ENCODE results near the gene SAFB2.
"Not testable (repeated sequence)": the region's sequence is repeated elsewhere in the genome, so short reads cannot be mapped to it uniquely, and the experiment has no call there.

SAFB2 gene

GRCh38 chr19:5632657-5633056 is 10.1 kb upstream of the SAFB2 start:
- no peak for DNase-seq (ENCODE audit: low read depth)

- no peak for DNase-seq (ENCODE audit: low read depth)
Measured at GRCh38 chr19:5632241-5632612, 9.7 kb upstream of the SAFB2 start.

GRCh38 chr19:5631567-5632240 is 9.1 kb upstream of the SAFB2 start:
- DNase-seq (ENCODE audit: low read depth) = no peak

GRCh38 chr19:5628919-5629481 is 6.4 kb upstream of the SAFB2 start:
- DNase-seq (ENCODE audit: low read depth) = no peak

- DNase-seq (ENCODE audit: low read depth) = no peak
Measured at GRCh38 chr19:5628461-5628860, 5.9 kb upstream of the SAFB2 start.

- DNase-seq (ENCODE audit: low read depth) = no peak
Measured at GRCh38 chr19:5627395-5627904, 4.9 kb upstream of the SAFB2 start.

GRCh38 chr19:5625641-5626040 is 3.1 kb upstream of the SAFB2 start:
- DNase-seq (ENCODE audit: low read depth) = no peak

- DNase-seq (ENCODE audit: low read depth) = no peak
Measured at GRCh38 chr19:5624741-5625278, 2.2 kb upstream of the SAFB2 start.

GRCh38 chr19:5624018-5624663 is 1.6 kb upstream of the SAFB2 start:
- no peak for DNase-seq (ENCODE audit: low read depth)

- no peak for DNase-seq (ENCODE audit: low read depth)
Measured at GRCh38 chr19:5623397-5624017, 931 bp upstream of the SAFB2 start.

- DNase-seq (ENCODE audit: low read depth) = no peak
Measured at GRCh38 chr19:5621945-5622464, 571 bp downstream of the SAFB2 start.

- DNase-seq (ENCODE audit: low read depth) = no peak
Measured at GRCh38 chr19:5621311-5621944, 1.1 kb downstream of the SAFB2 start.

- no peak for DNase-seq (ENCODE audit: low read depth)
Measured at GRCh38 chr19:5619946-5620345, 2.6 kb downstream of the SAFB2 start.

GRCh38 chr19:5618591-5618990 is 4.0 kb downstream of the SAFB2 start:
- no peak for DNase-seq (ENCODE audit: low read depth)

GRCh38 chr19:5617080-5617479 is 5.5 kb downstream of the SAFB2 start:
- no peak for DNase-seq (ENCODE audit: low read depth)

- no peak for DNase-seq (ENCODE audit: low read depth)
Measured at GRCh38 chr19:5615756-5616327, 6.7 kb downstream of the SAFB2 start.

GRCh38 chr19:5612891-5613865 is 9.4 kb downstream of the SAFB2 start:
- no peak for DNase-seq (ENCODE audit: low read depth)

GRCh38 chr19:5609881-5610448 is 12.6 kb downstream of the SAFB2 start:
- DNase-seq (ENCODE audit: low read depth) = no peak

- not testable (repeated sequence) for DNase-seq (ENCODE audit: low read depth)
Measured at GRCh38 chr19:5608766-5609165, 13.8 kb downstream of the SAFB2 start.

GRCh38 chr19:5608291-5608690 is 14.3 kb downstream of the SAFB2 start:
- DNase-seq (ENCODE audit: low read depth) = no peak

All from stimulated activated CD8-positive, alpha-beta memory T cell treated with anti-CD3 and anti-CD28 coated beads, Interleukin-12 subunit alpha, Interleukin-12 subunit beta, amount 100 ng/mL, for 1 hour (primary cell).